NCI-H1694 treated with DMSO at 0.1 percent for 48 hours (cell line): ENCODE results near the gene SOX13.
A peak's percentile ranks its signal among the peaks of the same experiment; 100 is the strongest.

ENCODE experiments used
- DNase-seq: peaks from one replicate; lab custom pipeline; 2025; lab: John Stamatoyannopoulos, UW

SOX13 gene

GRCh38 chr1:204154568-204155255, 81.8 kb downstream of the SOX13 start:
- no peak for DNase-seq

- DNase-seq: no peak
Measured at GRCh38 chr1:204155881-204156280, 83.0 kb downstream of the SOX13 start.

DNA sequence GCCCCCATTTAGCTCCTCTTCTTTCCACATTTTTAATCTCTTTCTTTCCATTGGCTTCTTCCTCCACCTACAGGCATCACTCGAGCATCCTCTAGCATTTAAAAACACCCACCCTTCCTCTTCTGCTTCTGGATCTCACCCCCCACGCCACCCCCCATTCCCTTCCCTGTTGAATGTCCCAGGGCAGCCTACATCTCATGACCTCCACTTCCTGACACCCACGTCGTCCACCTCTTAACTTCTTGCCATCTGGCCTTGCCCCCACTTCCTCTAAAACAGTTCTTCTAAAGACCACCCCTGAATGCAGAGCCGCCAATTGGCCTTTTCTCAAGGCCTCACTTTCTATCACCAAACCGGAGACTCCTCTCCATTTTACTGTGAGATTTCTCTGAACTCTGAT, 85.0 kb downstream of the SOX13 start:
- DNase-seq: no peak

DNA sequence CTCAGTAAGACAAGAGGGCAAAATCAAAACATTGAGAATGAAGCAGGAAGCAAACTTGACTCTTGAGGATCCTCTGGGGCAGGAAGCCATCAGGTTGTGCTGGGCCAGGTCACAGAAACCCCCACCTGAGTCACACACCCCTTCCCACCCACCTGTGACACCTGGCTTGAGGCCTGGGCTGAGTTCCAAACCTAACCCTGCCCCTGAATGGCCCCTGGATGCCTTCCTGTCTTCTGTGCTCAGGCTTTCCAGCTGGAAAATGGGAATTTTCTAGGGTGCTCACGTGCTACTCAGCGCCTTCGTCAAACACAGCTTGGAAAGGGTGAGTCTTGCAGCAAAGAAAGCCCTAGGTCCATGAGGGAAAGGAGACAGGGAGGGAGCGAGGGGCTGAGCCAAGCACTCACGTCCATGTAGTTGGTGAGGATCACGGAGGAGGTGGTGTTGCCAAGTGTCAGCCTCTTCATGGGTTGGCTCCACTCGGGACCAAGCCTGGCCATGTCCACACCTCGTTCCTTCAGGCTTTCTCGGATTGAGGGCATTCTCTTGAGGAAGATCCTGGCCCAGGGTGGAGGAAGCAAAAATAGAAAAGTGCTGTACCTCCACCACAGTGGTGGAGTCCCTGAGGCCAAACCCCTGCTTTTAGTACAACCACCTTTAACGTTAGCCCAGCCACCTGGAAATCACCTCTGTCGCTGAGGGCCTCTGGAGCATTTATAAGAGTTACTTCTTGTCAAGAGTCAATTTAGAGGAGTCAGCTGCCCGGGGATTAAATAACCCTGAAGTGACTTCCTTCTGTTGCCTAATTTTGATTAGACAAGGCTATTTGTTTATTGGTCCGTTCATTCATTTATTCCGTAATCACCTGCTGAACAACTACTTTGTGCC, 88.9 kb downstream of the SOX13 start:
- DNase-seq: no peak

- peak; percentile 69 for DNase-seq
Measured at GRCh38 chr1:204162494-204163074, 89.7 kb downstream of the SOX13 start.

GRCh38 chr1:204166219-204166618, 93.3 kb downstream of the SOX13 start, which contains the start of gene REN:
TSS of gene REN (minus strand) at chr1:204166337. CDS start at chr1:204166293, 44 bp downstream.
- no peak for DNase-seq

DNA sequence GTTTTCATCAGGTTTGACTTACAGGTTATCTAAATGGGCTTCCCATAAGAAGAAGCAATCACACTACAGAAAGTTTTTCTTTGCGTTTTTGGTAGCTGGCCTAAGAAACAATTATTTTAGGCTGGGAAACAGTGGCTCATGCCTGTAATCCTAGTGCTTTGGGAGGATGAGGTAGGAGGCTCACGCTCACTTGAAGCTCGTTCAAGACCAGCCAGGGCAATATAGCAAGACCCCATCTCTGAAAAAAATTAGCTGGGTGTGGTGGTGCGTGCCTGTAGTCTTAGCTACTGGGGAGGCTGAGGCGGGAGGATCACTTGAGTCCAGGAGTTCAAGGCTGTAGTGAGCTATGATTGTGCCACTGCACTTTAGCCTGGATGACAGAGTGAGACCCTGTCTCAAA, 94.8 kb downstream of the SOX13 start:
- no peak for DNase-seq

GRCh38 chr1:204169858-204170257, 96.9 kb downstream of the SOX13 start:
- DNase-seq: no peak

GRCh38 chr1:204170494-204171155, 97.7 kb downstream of the SOX13 start:
- no peak for DNase-seq

DNA sequence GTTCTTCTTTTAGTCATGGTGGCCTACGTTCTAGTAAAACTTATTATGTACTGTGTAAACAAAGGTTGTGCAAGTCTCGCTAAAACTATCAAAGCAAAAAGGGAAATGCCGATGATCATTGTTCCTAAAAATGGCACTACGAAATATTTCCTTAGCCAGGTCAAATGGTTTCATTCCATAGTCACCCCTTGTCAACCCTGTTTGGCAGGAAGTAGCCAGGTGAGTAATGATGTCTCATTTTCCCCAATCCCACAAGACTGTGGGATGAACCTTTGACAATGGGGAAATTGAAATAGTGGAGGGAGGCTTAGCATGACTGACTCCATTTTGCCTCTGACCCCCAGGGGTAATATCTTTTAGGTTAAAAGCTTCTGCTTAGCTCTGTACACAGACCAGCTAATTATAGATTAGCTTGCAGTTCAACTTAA, 98.8 kb downstream of the SOX13 start:
- DNase-seq: no peak

GRCh38 chr1:204172404-204173029, 99.6 kb downstream of the SOX13 start:
- no peak for DNase-seq

- DNase-seq: no peak
Measured at GRCh38 chr1:204174958-204175357, 102.0 kb downstream of the SOX13 start.

GRCh38 chr1:204176049-204176448, 103.1 kb downstream of the SOX13 start:
- DNase-seq: no peak

- no peak for DNase-seq
Measured at GRCh38 chr1:204177133-204177532, 104.2 kb downstream of the SOX13 start.
